A549 (cell line): ENCODE results near the gene GPR160. TPM values are rescaled to one million over a fixed set of nuclear protein-coding genes. Genes with fewer than 3 reads are reported as not detected.
A peak's percentile ranks its signal among the peaks of the same experiment; 100 is the strongest.

Experiments used
- ATAC-seq, 2 experiments: fragments of 200-7000 bp in 1 of 2; fragments of >200 bp in 1 of 2; cut with Nextera tagmentation in 1 of 2; cut with Tn5 transposase in 1 of 2; 3 replicates each; pipeline versions ENCODE4 v1.8.0 to v1.9.1; 2018 to 2020; ENCODE audit warnings: mild to moderate bottlenecking in 1 of 2, moderate library complexity in 1 of 2
- CTCF ChIA-PET: fragments of 300-600 bp; sonication (Branson Sonifier 250); formaldehyde crosslinking; extraction: SDS; loops from one replicate; lab custom pipeline; 2021; ENCODE audit warnings: antibody characterized with exemption, inconsistent platforms; lab: Yijun Ruan, JAX
- POLR2A ChIA-PET: fragments of 350-600 bp; formaldehyde crosslinking; extraction: SDS; loops from one replicate; lab custom pipeline; 2021; ENCODE audit warnings: antibody characterized with exemption, inconsistent platforms; lab: Yijun Ruan, JAX
- DNase-seq, 2 experiments: peaks; one replicate each; pipeline versions ENCODE4 v3.0.0 to v3.0.0-alpha.2; 2011 to 2016; ENCODE audit warnings: low read depth in 1 of 2, low spot score in 1 of 2
- FAIRE-seq: peaks from 2 replicates; lab custom pipeline; 2011; peaks lifted over from hg19 to GRCh38; lab: Jason Lieb, UNC
- H3K27ac ChIP-seq, 2 experiments: fragments of >200 bp; sonication (Bioruptor Twin); formaldehyde crosslinking; 3 replicates each; pipeline ENCODE4 v1.5.1; 2016 to 2017
- H3K4me1 ChIP-seq: fragments of >200 bp; sonication (Bioruptor Twin); formaldehyde crosslinking; 3 replicates; pipeline ENCODE4 v1.6.1; 2016
- H3K4me2 ChIP-seq: fragments of >200 bp; sonication (Bioruptor Twin); formaldehyde crosslinking; 3 replicates; pipeline ENCODE4 v1.6.1; 2016
- H3K4me3 ChIP-seq: fragments of >200 bp; sonication (Bioruptor Twin); formaldehyde crosslinking; 3 replicates; pipeline ENCODE4 v1.5.1; 2016
- H3K9me3 ChIP-seq: fragments of >200 bp; sonication (Bioruptor Twin); formaldehyde crosslinking; 3 replicates; pipeline ENCODE4 v1.6.1; 2016
- BCL3 ChIP-seq: fragments of >200 bp; sonication (Bioruptor Twin); formaldehyde crosslinking; IDR thresholded peaks from 3 replicates; pipeline ENCODE4 v1.6.1; 2016
- BHLHE40 ChIP-seq: IDR thresholded peaks from 2 replicates; pipeline ENCODE4 v1.6.1; 2012; ENCODE audit warnings: low read depth, low read length, inconsistent platforms
- CBX2 ChIP-seq: fragments of 200-600 bp; sonication (generic); IDR thresholded peaks from 2 replicates; pipeline ENCODE4 v1.6.1; 2016; ENCODE audit warnings: low read depth, mild to moderate bottlenecking, borderline replicate concordance
- ELK1 ChIP-seq: fragments of 150-350 bp; IDR thresholded peaks from 2 replicates; pipeline ENCODE4 v1.6.1; 2014; ENCODE audit warnings: low read depth, mild to moderate bottlenecking, low read length
- EP300 ChIP-seq, 2 experiments: fragments of >200 bp; sonication (Bioruptor Twin); formaldehyde crosslinking; IDR thresholded peaks; 2 replicates in 1 of 2; 3 replicates in 1 of 2; pipeline ENCODE4 v1.6.1; 2016 to 2017
- FOSB ChIP-seq: fragments of 250-450 bp; sonication (Bioruptor Pico); IDR thresholded peaks from 2 replicates; pipeline ENCODE4 v1.5.0; 2020; ENCODE audit warnings: mild to moderate bottlenecking, moderate library complexity
- FOXS1 ChIP-seq: fragments of 250-450 bp; sonication (Bioruptor Pico); IDR thresholded peaks from 2 replicates; pipeline ENCODE4 v1.5.0; 2020; ENCODE audit warnings: mild to moderate bottlenecking, moderate library complexity
- HDAC2 ChIP-seq: fragments of 200-600 bp; sonication (generic); IDR thresholded peaks from 2 replicates; pipeline ENCODE4 v1.6.1; 2016
- HES2 ChIP-seq: fragments of >200 bp; sonication (Bioruptor Twin); formaldehyde crosslinking; IDR thresholded peaks from 2 replicates; pipeline ENCODE4 v1.6.1; 2016
- HMGXB4 ChIP-seq: fragments of 250-450 bp; sonication (Bioruptor Pico); IDR thresholded peaks from 2 replicates; pipeline ENCODE4 v1.5.0; 2021; ENCODE audit warnings: mild to moderate bottlenecking, moderate library complexity, borderline replicate concordance
- HOXB13 ChIP-seq: fragments of 250-450 bp; sonication (Bioruptor Pico); IDR thresholded peaks from 2 replicates; pipeline ENCODE4 v1.5.0; 2020; ENCODE audit warnings: low read depth, mild to moderate bottlenecking, moderate library complexity
- HOXB5 ChIP-seq: fragments of 250-450 bp; sonication (Bioruptor Pico); IDR thresholded peaks from 2 replicates; pipeline ENCODE4 v1.5.0; 2020; ENCODE audit warnings: mild to moderate bottlenecking, moderate library complexity
- JUN ChIP-seq, 2 experiments: fragments of >200 bp; sonication (Bioruptor Twin); formaldehyde crosslinking; IDR thresholded peaks; 2 replicates in 1 of 2; 3 replicates in 1 of 2; pipeline ENCODE4 v1.6.1; 2016 to 2017
- MAZ ChIP-seq: fragments of 150-350 bp; IDR thresholded peaks from 2 replicates; pipeline ENCODE4 v1.6.1; 2014; ENCODE audit warnings: antibody characterized with exemption, low read depth, low read length, borderline replicate concordance
- MYC ChIP-seq: IDR thresholded peaks from 2 replicates; pipeline ENCODE4 v1.6.1; 2012; ENCODE audit warnings: mild to moderate bottlenecking, inconsistent platforms, low read length, improper control_type of control experiment, borderline replicate concordance
- PHF8 ChIP-seq: fragments of 200-600 bp; sonication (generic); IDR thresholded peaks from 2 replicates; pipeline ENCODE4 v1.6.1; 2016; ENCODE audit warnings: low read depth, mild to moderate bottlenecking, antibody characterized with exemption, moderate library complexity, borderline replicate concordance
- POLR2A ChIP-seq: IDR thresholded peaks from 2 replicates; pipeline ENCODE4 v1.6.1; 2012; ENCODE audit warnings: mild to moderate bottlenecking, low read length
- POLR2AphosphoS2 ChIP-seq: conservative IDR thresholded peaks from 2 replicates; pipeline ENCODE4 v1.6.1; 2012; ENCODE audit warnings: low read length, improper control_type of control experiment, inconsistent platforms
- RAD21 ChIP-seq, 2 experiments: fragments of >200 bp in 1 of 2; sonication (Bioruptor Twin) in 1 of 2; formaldehyde crosslinking in 1 of 2; IDR thresholded peaks in 1 of 2; conservative IDR thresholded peaks in 1 of 2; 2 replicates in 1 of 2; 3 replicates in 1 of 2; pipeline ENCODE4 v1.6.1; 2012 to 2018; ENCODE audit warnings: inconsistent platforms in 1 of 2
- RARB ChIP-seq: fragments of 250-450 bp; sonication (Bioruptor Pico); IDR thresholded peaks from 2 replicates; pipeline ENCODE4 v1.8.0; 2021; ENCODE audit warnings: mild to moderate bottlenecking, moderate library complexity
- RFX5 ChIP-seq: fragments of 450-650 bp; IDR thresholded peaks from 2 replicates; pipeline ENCODE4 v1.7.1; 2014; ENCODE audit warnings: antibody characterized with exemption, mild to moderate bottlenecking, moderate library complexity
- TFCP2L1 ChIP-seq: fragments of 250-450 bp; sonication (Bioruptor Pico); IDR thresholded peaks from 2 replicates; pipeline ENCODE4 v1.5.0; 2021; ENCODE audit warnings: mild to moderate bottlenecking
- ZC3H11A ChIP-seq: fragments of 450-650 bp; IDR thresholded peaks from 2 replicates; pipeline ENCODE4 v1.6.1; 2014; ENCODE audit warnings: antibody characterized with exemption, mild to moderate bottlenecking
- ZSCAN20 ChIP-seq: fragments of 250-450 bp; sonication (Bioruptor Pico); IDR thresholded peaks from 2 replicates; pipeline ENCODE4 v1.8.0; 2022; ENCODE audit warnings: mild to moderate bottlenecking, moderate library complexity
- WGBS: methylation state at CpG from one replicate; pipeline ENCODE4 v1.1.6; 2017; ENCODE audit errors: missing lambda C conversion rate; 5-methylcytosine and 5-hydroxymethylcytosine counted together
- polyA plus RNA-seq, 4 experiments: library from polyadenylated mRNA; depleted of rRNA in 3 of 4; stranded (reverse); fragments of >200 nt; fragmentation: RNase III in 1 of 4; extraction: RNeasy Plus Mini Kit Qiagen cat#74134 plus additional on column Dnase treatment in 1 of 4; gene quantifications; 2 replicates in 3 of 4; 3 replicates in 1 of 4; pipeline ENCODE4 v1.2.3, GENCODE V29; 2011 to 2017
- TF ChIP-seq, protein P1 (sequence below): fragments of >200 bp; sonication (Bioruptor Twin); formaldehyde crosslinking; IDR thresholded peaks from 3 replicates; pipeline ENCODE4 v1.5.1; 2016

Gene GPR160
- polyA plus RNA-seq, 2 of the 4 experiments (the other 2 are of a cell fraction): 2.0 to 6.3 TPM

DNA sequence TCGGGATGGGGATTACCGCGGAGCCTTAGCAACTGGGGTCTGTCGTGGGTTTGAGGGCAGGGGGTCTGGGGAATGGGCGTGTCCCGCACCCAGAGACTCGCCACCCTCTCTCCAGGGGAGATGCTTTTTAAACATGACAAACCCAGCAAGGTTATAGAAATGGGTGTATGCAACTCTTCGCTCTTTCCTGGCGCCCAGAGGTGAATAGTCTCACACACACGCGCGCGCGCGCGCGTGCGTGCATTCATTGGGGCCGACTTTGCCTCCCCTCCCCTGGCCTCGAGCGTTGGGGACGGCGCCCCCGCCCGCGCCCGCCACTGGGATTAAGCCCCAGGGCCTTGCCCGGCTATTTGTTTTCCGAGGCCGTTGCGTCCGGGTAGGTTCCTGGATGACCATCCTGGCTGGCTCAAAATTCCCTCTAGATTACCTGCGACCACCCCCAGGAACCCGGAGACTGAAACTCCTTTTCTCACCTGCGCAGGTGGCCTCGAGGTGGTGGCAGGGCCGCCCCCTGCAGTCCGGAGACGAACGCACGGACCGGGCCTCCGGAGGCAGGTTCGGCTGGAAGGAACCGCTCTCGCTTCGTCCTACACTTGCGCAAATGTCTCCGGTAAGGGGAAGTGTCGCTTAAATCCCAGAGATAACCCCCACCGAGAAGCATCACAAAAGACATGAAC, 777 bp downstream of the GPR160 start:
- no peak for FAIRE-seq
- 15% methylated on average over 38 of the region's 51 CpGs for WGBS
- POLR2A ChIA-PET: no interaction called here

DNA sequence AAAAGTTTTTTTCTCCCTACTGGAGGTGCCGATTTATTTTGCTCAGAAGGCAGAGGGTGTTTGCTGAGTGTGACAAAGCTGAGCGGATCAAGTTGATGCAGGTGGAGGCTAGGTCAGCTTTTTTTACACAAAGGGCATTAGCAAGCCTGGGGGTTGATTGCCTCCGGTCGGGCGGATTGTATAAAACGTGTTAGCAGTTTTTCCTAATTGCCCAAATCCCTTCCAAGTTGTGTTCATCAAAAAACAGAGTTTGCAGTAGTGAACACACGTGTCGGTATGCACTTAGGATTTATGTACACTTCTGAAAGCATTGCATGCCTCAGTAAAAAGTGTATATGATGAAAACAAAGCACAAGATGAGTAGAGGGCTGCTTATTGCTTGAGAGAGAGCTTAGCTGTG, 2.6 kb downstream of the GPR160 start:
- TF ChIP-seq HOXB13 (CRISPR knock-in tag): no peak
- TF ChIP-seq EP300 (IDR thresholded peaks at IDR 0.05): no peak
- TF ChIP-seq HMGXB4: no peak
- TF ChIP-seq ZSCAN20 (CRISPR knock-in tag): no peak
- TF ChIP-seq BHLHE40: no peak
- no peak for TF ChIP-seq ZC3H11A
- no peak for TF ChIP-seq RAD21 (conservative IDR thresholded peaks at IDR 0.05 in 1 of 2, IDR thresholded peaks at IDR 0.05 in 1 of 2)
- no peak for TF ChIP-seq JUN (IDR thresholded peaks at IDR 0.05)
- no peak for TF ChIP-seq RFX5
- TF ChIP-seq, protein P1, sequence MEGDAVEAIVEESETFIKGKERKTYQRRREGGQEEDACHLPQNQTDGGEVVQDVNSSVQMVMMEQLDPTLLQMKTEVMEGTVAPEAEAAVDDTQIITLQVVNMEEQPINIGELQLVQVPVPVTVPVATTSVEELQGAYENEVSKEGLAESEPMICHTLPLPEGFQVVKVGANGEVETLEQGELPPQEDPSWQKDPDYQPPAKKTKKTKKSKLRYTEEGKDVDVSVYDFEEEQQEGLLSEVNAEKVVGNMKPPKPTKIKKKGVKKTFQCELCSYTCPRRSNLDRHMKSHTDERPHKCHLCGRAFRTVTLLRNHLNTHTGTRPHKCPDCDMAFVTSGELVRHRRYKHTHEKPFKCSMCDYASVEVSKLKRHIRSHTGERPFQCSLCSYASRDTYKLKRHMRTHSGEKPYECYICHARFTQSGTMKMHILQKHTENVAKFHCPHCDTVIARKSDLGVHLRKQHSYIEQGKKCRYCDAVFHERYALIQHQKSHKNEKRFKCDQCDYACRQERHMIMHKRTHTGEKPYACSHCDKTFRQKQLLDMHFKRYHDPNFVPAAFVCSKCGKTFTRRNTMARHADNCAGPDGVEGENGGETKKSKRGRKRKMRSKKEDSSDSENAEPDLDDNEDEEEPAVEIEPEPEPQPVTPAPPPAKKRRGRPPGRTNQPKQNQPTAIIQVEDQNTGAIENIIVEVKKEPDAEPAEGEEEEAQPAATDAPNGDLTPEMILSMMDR: no peak
- no peak for TF ChIP-seq HES2
- no peak for TF ChIP-seq POLR2AphosphoS2
- no peak for TF ChIP-seq TFCP2L1 (CRISPR knock-in tag)
- TF ChIP-seq FOXS1 (CRISPR knock-in tag): no peak
- no peak for TF ChIP-seq PHF8
- no peaks in the 10 kb centered on the region for H3K9me3 ChIP-seq
- FAIRE-seq (no peak), DNase-seq (no peak), ATAC-seq (no peak)
- ChIA-PET POLR2A (no interaction called here), CTCF (interaction anchor here (0.6 to 1.0 kb wide), 2 partner anchors 13 to 900 kb away, joined by 3 read pairs; no protein-coding TSS in a partner anchor)
- H3K4me1 ChIP-seq: peaks cover 6% of the 10 kb centered on the region; the same call in 1 of the 3 replicates
- no peak overlapping the region for H3K4me2 ChIP-seq
- 72% methylated on average over 8 of the region's 8 CpGs for WGBS
- H3K27ac ChIP-seq: no peak overlapping the region
- no peak overlapping the region for H3K4me3 ChIP-seq

More for the DNA sequence above, 777 bp downstream of the GPR160 start:
- Histone ChIP-seq H3K27ac (peak overlapping the region; percentile 58 to 87), H3K4me1 (peaks cover 6% of the 10 kb centered on the region; the same call in 1 of the 3 replicates), H3K9me3 (no peaks in the 10 kb centered on the region), H3K4me2 (peak overlapping the region; percentile 97), H3K4me3 (peak overlapping the region; percentile 81)
- peak in 1 of 2 experiments; percentile 23; a peak in 4 of 6 replicates for ATAC-seq
- CTCF ChIA-PET: interaction anchor here (0.7 to 2.0 kb wide), 3 partner anchors 8 to 272 kb away, joined by 3 to 6 read pairs (median 4); no protein-coding TSS in a partner anchor
- peak in 1 of 2 experiments; percentile 8 for DNase-seq
- TF ChIP-seq CBX2: no peak
- TF ChIP-seq POLR2A: no peak
- TF ChIP-seq BCL3: no peak
- no peak for TF ChIP-seq MYC
- TF ChIP-seq FOSB: no peak
- TF ChIP-seq RARB (CRISPR knock-in tag): no peak
- TF ChIP-seq ELK1: no peak
- no peak for TF ChIP-seq MAZ
- TF ChIP-seq HOXB5 (CRISPR knock-in tag): no peak
- TF ChIP-seq PHF8: no peak
- TF ChIP-seq HDAC2: no peak
- no peak for TF ChIP-seq FOXS1 (CRISPR knock-in tag)
- no peak for TF ChIP-seq TFCP2L1 (CRISPR knock-in tag)
